NCI-H1930 (cell line): ENCODE data around the gene TM9SF2.

Experiments used
- DNase-seq, 2 experiments: peaks; one replicate each; lab custom pipeline; 2025; lab: John Stamatoyannopoulos, UW

TM9SF2 gene

DNA sequence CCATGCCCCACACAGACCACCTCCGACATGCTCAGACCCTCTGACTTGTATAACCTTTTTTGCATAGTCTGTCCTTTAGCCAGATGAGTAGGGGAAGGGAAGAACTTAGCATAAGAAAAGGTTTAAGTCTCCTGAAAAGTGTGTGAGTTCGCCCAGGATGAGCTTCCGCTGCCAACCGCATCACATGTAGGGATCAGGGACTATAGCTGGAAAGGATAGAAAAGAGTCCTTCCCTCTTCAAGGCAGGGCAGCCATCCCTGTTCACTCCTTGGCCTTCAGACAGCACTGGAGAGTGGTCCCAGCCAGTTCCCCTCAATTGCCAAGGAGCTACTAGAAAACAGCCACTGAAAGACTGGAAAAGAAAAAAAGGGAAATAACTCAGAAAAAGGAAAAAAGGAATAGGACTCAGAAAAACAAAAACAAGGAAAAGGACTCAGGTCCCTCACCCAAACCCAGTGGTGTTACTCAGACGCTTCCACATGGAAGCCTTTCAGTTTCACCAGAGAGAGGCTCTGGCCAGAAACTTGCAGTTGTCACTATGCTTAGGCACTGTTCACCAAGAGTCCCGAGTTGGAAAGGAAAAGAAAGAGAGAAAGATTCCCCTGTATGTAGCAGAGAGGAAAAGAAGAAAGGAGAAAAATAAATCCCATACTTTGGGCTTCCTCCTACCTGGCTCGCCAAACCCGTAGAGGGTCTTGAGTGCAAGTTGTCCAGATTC is 5.6 kb upstream of the TM9SF2 start:
- no peak for DNase-seq

- DNase-seq, result no peak
These were observed 4.8 kb upstream of the TM9SF2 start for GRCh38 chr13:99496184-99497142.

- peak; percentile 98 to 99 for DNase-seq
These were observed 2.8 kb upstream of the TM9SF2 start for GRCh38 chr13:99498171-99499161.

- no peak for DNase-seq
These were observed 461 bp upstream of the TM9SF2 start for GRCh38 chr13:99500839-99501183.

- DNase-seq, result no peak
These were observed 603 bp downstream of the TM9SF2 start for GRCh38 chr13:99501848-99502301.

- no peak for DNase-seq
These were observed 4.6 kb downstream of the TM9SF2 start for GRCh38 chr13:99505814-99506269.

DNA sequence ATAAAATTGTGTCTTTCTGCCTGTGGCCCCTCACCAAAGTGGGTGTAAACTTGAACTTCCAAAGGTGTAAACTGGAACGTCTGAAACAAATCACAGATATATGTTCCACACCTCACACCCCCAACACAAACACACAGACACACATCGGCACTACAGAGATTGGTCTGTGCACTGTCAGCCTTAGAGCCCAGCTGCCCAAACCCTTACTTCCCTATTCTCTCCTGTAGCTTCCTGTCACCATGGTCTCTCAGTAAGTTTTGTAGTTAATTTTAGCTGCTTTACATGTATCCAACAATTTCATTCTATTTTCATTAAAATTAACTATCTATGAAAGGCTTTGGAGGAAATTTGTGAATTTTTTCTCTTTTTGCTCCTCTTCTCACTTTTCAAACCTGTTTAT is 5.4 kb downstream of the TM9SF2 start:
- DNase-seq, result no peak

GRCh38 chr13:99507054-99507453 is 5.8 kb downstream of the TM9SF2 start:
- DNase-seq, result no peak

- DNase-seq, result no peak
These were observed 6.3 kb downstream of the TM9SF2 start for GRCh38 chr13:99507551-99507950.

- no peak for DNase-seq
These were observed 6.7 kb downstream of the TM9SF2 start for GRCh38 chr13:99507986-99508385.

DNA sequence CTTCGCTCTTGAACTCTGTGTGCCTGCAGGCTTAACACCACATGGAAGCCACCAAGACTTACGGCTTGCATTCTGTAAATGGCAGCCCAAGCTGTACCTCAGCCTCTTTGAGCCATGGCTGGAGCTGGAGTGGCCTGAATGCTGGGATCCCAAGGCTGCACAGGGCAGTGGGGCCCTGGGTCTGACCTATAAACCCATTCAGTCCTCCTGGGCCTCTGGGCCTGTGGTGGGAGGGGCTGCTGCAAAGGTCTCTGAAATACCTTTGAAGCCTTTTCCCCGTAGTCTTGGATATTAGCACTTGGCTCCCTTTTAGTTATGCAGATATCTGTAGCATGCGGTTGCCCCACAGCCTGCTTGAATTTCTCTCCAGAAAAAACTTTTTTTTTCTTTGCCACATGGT is 8.2 kb downstream of the TM9SF2 start:
- no peak for DNase-seq

GRCh38 chr13:99514801-99515200 is 13.5 kb downstream of the TM9SF2 start:
- no peak for DNase-seq

DNA sequence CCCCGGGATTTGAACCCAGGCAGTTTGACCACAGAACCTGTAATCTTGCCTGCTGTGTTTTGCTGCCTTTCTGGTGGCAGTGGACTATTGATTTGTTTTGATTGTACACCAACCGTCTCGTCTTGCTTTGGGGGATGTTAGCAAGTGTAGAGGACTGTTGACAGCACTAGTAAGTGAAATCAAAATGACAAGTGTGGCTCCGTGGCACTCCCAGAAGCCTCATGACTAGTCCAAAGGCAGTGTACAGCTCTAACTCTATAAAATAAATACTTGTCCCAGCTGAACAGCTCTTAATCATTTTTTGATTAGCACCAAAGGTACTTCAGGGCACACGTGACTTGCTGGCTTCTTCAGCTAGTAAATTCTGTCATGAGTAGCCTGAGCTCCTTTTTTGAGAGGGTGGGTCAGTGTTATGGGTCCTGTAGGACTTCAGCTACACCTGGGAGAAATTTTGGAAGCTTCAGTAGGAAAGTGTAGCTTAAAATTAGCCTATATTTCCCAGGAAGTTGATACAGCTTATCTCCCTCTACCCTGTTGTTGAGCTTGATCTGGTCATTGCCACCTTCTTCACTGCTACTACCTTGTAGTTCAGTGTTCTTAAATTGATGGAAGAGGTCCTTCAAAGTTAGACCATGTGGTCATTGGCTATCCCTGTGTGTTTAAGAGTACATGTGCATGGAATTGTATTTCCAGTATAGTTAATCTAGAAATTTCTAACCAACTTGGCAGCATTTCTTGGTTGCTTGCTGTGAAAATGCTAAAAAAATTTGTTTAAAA is 15.1 kb downstream of the TM9SF2 start:
- DNase-seq, result no peak

- no peak for DNase-seq
These were observed 16.3 kb downstream of the TM9SF2 start for GRCh38 chr13:99517577-99517976.

DNA sequence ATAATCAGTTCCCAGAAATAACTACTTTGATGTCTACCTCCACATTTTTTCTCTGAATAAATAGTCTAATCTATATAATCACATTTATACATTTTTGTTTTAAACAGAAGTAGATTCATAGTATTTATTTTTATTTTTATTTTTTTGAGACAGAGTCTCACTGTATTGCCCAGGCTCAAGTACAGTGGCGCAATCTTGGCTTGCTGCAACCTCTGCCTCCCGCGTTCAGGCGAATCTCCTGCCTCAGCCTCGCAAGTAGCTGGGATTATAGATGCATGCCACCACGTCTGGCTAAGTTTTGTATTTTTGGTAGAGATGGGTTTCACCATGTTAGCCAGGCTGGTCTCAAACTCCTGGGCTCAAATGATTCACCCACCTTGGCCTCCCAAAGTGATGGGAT is 16.7 kb downstream of the TM9SF2 start:
- DNase-seq, result no peak

DNA sequence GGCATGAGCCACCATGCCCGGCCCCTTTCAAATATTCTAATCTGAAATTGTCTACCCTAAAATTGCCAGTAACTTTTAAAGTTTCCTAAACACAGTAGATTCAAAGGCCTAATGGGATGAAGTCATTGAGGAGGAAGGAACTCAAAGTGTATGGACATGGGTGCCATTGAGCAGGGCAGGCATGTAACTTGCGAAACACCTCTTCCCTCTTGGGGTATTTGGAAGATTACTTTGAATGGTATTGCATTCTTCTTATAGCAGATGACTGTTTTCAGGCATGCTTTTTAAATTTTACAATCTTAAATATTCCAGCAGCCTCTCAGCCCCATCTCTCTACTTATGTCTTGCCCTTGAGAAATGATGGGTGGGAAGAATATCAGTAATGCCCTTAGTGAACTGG is 21.0 kb downstream of the TM9SF2 start:
- no peak for DNase-seq

- no peak for DNase-seq
These were observed 22.6 kb downstream of the TM9SF2 start for GRCh38 chr13:99523838-99524237.

DNA sequence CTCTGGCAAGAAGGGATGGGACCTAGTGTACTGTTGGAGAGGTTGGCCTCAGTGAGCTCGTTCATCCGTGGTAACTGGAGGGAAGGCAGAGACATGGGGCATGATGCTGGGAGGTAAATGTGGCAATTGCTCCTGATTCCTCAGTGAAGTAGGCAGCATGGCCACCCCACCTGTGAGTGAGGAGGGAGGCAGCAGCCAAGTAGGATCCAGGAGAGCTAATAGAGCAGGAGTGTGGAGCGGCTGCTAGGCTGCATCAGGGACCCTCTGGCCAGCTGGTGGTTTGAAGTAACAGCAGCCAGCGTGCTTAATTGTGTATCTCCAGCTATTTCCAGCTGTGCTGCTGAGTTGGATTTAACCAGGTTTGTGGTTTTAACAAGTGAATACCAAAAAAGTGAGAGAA is 24.7 kb downstream of the TM9SF2 start:
- DNase-seq, result no peak

GRCh38 chr13:99526549-99526948 is 25.3 kb downstream of the TM9SF2 start:
- no peak for DNase-seq

DNA sequence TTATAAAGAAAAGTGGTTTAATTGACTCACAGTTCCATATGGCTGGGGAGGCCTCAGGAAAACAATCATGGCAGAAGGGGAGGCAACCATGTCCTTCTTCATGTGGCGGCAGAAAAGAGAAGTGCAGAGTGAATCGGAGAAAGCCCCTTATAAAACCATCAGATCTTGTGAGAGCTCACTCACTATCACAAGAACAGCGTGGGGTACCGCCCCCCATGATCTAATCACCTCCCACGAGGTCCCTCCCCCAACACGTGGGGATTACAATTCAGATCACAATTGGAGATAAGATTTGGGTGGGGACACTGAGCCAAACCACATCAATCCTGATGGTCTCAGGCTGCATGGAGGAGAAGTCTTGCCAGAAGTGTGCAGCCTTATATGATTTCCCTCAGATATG is 26.0 kb downstream of the TM9SF2 start:
- no peak for DNase-seq

GRCh38 chr13:99528547-99528946 is 27.3 kb downstream of the TM9SF2 start:
- no peak for DNase-seq
